Smooth muscle cell (in vitro differentiated cells): Measurements from ENCODE around the gene XAF1. TPM values are rescaled to one million over a fixed set of nuclear protein-coding genes. Genes with fewer than 3 reads are reported as not detected.
"Not testable (repeated sequence)": the region's sequence is repeated elsewhere in the genome, so short reads cannot be mapped to it uniquely, and the experiment has no call there.

Experiments
- DNase-seq: peaks from one replicate; lab custom pipeline; 2025; ENCODE audit not compliant: unreplicated experiment; lab: John Stamatoyannopoulos, UW
- H2AFZ ChIP-seq: fragments of 200-600 bp; sonication (generic); 2 replicates; pipeline ENCODE4 v1.6.0; 2016; ENCODE audit warnings: antibody characterized with exemption, low read depth, mild to moderate bottlenecking
- H3F3A ChIP-seq: fragments of 200-600 bp; sonication (generic); 2 replicates; pipeline ENCODE4 v1.6.0; 2017; ENCODE audit warnings: antibody characterized with exemption, low read depth
- H3K27ac ChIP-seq: fragments of 200-600 bp; sonication (generic); 2 replicates; pipeline ENCODE4 v1.5.1; 2016; ENCODE audit warnings: low read depth, mild to moderate bottlenecking
- H3K27me3 ChIP-seq: fragments of 200-600 bp; sonication (generic); 2 replicates; pipeline ENCODE4 v1.6.1; 2016; ENCODE audit warnings: low read depth, mild to moderate bottlenecking
- H3K36me3 ChIP-seq: fragments of 200-600 bp; sonication (generic); 2 replicates; pipeline ENCODE4 v1.5.1; 2016; ENCODE audit warnings: low read depth
- H3K4me1 ChIP-seq: fragments of 200-600 bp; sonication (generic); 2 replicates; pipeline ENCODE4 v1.5.1; 2016; ENCODE audit warnings: low read depth
- H3K4me2 ChIP-seq: fragments of 200-600 bp; sonication (generic); 2 replicates; pipeline ENCODE4 v1.6.0; 2016; ENCODE audit warnings: mild to moderate bottlenecking
- H3K4me3 ChIP-seq: fragments of 200-600 bp; sonication (generic); 2 replicates; pipeline ENCODE4 v1.5.1; 2016; ENCODE audit warnings: mild to moderate bottlenecking
- H3K79me2 ChIP-seq: fragments of 200-600 bp; sonication (generic); 2 replicates; pipeline ENCODE4 v1.6.0; 2016; ENCODE audit warnings: low read depth, mild to moderate bottlenecking
- H3K9ac ChIP-seq: fragments of 200-600 bp; sonication (generic); 2 replicates; pipeline ENCODE4 v1.6.0; 2016; ENCODE audit warnings: low read depth
- H3K9me3 ChIP-seq: fragments of 200-600 bp; sonication (generic); replicated peaks from 2 replicates; pipeline ENCODE4 v1.5.1; 2016; ENCODE audit warnings: low read depth
- H4K20me1 ChIP-seq: fragments of 200-600 bp; sonication (generic); 2 replicates; pipeline ENCODE4 v1.6.0; 2016; ENCODE audit warnings: low read depth
- CTCF ChIP-seq: fragments of 200-600 bp; sonication (generic); IDR thresholded peaks from 2 replicates; pipeline ENCODE4 v1.5.1; 2017; ENCODE audit warnings: borderline replicate concordance, mild to moderate bottlenecking, antibody characterized with exemption; ENCODE audit not compliant: insufficient read depth, poor library complexity, severe bottlenecking
- WGBS: methylation state at CpG from one replicate; pipeline ENCODE4 v1.1.7; 2016; ENCODE audit warnings: low lambda C conversion rate; 5-methylcytosine and 5-hydroxymethylcytosine counted together
- polyA plus RNA-seq: library from polyadenylated mRNA; unstranded; fragments of >200 nt; fragmentation: Nextera tagmentation; extraction: Ambion mirVana; gene quantifications from 2 replicates; pipeline ENCODE4 v1.2.1, GENCODE V29; 2016
- total RNA-seq: library from RNA; depleted of rRNA; stranded (reverse); fragments of >200 nt; gene quantifications from 2 replicates; pipeline ENCODE4 v1.2.3, GENCODE V29; 2014

Gene XAF1
- total and polyA plus RNA-seq, 2 experiments from 2014 or later: 3.1 to 3.9 TPM

GRCh38 chr17:6729531-6729930, 26.3 kb upstream of the XAF1 start:
- TF ChIP-seq CTCF: no peak
- 43% methylated on average over 4 of the region's 4 CpGs for WGBS
- H4K20me1 ChIP-seq: no peaks in the 10 kb centered on the region

GRCh38 chr17:6746665-6747064, 9.2 kb upstream of the XAF1 start:
- H3K4me3 ChIP-seq, DNase-seq, H3K4me1 ChIP-seq, H3K36me3 ChIP-seq, H2AFZ ChIP-seq, H3K4me2 ChIP-seq, H3K79me2 ChIP-seq, H3K9ac ChIP-seq, H3K9me3 ChIP-seq, H4K20me1 ChIP-seq, H3K27ac ChIP-seq, H3K27me3 ChIP-seq, H3F3A ChIP-seq: not testable (repeated sequence)
- 92% methylated on average over 6 of the region's 6 CpGs for WGBS

More at GRCh38 chr17:6729531-6729930, 26.3 kb upstream of the XAF1 start:
- Histone ChIP-seq H3K4me2 (no peak overlapping the region), H3K9ac (no peak overlapping the region), H2AFZ (no peak overlapping the region), H3K79me2 (no peaks in the 10 kb centered on the region), H3K4me3 (no peak overlapping the region), H3K4me1 (no peaks in the 10 kb centered on the region), H3K36me3 (no peaks in the 10 kb centered on the region), H3K9me3 (no peaks in the 10 kb centered on the region), H3K27ac (no peak overlapping the region), H3K27me3 (no peaks in the 10 kb centered on the region), H3F3A (no peaks in the 10 kb centered on the region)
- DNase-seq: no peak

GRCh38 chr17:6748617-6749016, 7.2 kb upstream of the XAF1 start:
- no peak for DNase-seq
- no peak for TF ChIP-seq CTCF
- Histone ChIP-seq H3K4me3 (no peak overlapping the region), H3K79me2 (no peaks in the 10 kb centered on the region), H3F3A (peaks cover 12% of the 10 kb centered on the region), H3K4me2 (no peak overlapping the region), H3K36me3 (no peaks in the 10 kb centered on the region), H3K27me3 (no peaks in the 10 kb centered on the region), H2AFZ (no peak overlapping the region), H4K20me1 (no peaks in the 10 kb centered on the region), H3K4me1 (peaks cover 15% of the 10 kb centered on the region), H3K27ac (no peak overlapping the region), H3K9ac (no peak overlapping the region), H3K9me3 (no peaks in the 10 kb centered on the region)

- H3K4me1 ChIP-seq: peaks cover 19% of the 10 kb centered on the region
- WGBS: 87% methylated on average over 6 of the region's 6 CpGs
- no peak overlapping the region for H3K4me3 ChIP-seq
- no peak overlapping the region for H3K4me2 ChIP-seq
- no peaks in the 10 kb centered on the region for H3K79me2 ChIP-seq
- no peak overlapping the region for H3K27ac ChIP-seq
- no peaks in the 10 kb centered on the region for H3K36me3 ChIP-seq
- H3K9me3 ChIP-seq: no peaks in the 10 kb centered on the region
- no peaks in the 10 kb centered on the region for H3K27me3 ChIP-seq
- no peak for DNase-seq
- peaks cover 16% of the 10 kb centered on the region for H3F3A ChIP-seq
- TF ChIP-seq CTCF: no peak
- no peaks in the 10 kb centered on the region for H4K20me1 ChIP-seq
- H3K9ac ChIP-seq: no peak overlapping the region
- H2AFZ ChIP-seq: no peak overlapping the region
Measured at GRCh38 chr17:6749519-6749918, 6.3 kb upstream of the XAF1 start.
